ENCODE measurements around the gene DAPK2.
"Not testable (repeated sequence)": the region's sequence is repeated elsewhere in the genome, so short reads cannot be mapped to it uniquely, and the experiment has no call there.

DAPK2 gene

DNA sequence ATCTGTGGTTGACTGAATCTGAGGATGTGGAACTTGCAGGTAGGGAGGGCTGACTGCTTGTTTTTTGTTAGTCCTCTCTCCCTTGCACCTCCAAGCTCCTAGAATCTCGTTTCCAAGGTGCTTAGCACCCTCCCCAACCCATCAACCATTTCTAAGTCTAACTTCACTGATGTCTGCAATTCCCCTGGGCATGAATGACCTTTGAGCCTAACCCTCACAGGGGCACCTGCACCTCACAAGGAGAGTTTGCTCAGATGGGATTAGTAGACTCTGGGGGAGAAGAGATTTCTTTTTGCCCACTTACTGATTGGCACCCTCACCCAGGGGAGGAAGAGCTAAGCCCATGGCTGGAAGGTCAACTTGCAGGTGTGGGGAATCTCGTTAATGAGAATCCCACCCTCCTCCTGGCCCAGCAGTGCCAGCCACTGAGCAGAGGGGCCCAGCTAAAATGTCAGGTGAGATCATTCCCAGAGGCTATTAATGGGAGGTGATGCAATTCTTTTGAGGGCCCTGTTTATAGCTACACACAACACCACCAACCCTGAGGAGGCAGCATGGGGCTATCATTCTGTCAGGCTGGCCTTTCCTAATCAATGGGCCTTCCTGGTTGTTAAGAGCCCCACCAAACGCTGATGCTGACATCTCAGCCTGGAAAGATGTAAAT, 130.9 kb downstream of the DAPK2 start:
- no peak for DNase-seq (ENCODE audit: low spot score)

DNA sequence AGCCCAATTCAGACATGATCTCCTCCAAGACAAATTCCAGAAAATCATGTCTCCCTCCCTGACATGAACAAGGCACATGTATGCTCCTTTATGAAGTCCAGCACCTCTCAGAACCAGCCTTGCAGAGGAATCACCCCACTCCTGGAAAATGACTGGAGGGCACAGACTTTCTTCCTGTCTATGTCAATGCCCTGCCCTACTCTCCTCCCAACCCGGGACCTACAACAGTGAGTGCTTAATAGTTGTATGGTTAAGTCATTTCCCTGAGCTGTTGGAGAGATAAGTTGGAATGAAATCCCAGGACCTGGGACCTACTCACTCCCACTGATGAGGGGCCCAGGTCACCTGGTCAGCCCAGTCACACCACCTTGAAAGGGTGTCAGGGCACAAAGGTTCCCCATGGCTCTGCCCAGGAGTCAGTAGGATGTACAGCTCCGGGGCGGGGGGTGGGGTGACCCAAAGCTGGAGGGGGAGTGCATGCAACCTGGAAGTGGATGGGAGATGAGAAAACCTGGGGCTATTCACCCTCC, 132.4 kb downstream of the DAPK2 start:
- DNase-seq (ENCODE audit: low spot score), result no peak

DNA sequence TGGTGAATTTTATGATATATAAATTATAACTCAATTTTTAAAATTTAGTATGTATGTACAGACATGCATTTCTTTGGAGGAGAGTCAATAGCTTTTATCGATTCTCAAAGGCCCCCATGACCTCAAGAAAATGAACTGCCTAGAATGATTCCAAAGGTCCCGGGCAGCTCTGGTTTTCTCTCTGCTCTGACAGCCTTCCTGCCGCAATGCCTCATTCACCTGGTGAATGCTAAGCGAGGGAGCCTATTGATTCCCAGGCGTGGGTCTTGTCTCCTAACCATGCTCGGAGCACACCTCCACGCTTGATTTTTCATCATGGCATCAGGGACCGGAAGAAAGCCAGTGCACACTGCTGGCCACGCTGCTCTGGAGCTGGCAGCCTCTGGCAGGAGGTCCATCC, 132.9 kb downstream of the DAPK2 start:
- DNase-seq (ENCODE audit: low spot score), result no peak

DNA sequence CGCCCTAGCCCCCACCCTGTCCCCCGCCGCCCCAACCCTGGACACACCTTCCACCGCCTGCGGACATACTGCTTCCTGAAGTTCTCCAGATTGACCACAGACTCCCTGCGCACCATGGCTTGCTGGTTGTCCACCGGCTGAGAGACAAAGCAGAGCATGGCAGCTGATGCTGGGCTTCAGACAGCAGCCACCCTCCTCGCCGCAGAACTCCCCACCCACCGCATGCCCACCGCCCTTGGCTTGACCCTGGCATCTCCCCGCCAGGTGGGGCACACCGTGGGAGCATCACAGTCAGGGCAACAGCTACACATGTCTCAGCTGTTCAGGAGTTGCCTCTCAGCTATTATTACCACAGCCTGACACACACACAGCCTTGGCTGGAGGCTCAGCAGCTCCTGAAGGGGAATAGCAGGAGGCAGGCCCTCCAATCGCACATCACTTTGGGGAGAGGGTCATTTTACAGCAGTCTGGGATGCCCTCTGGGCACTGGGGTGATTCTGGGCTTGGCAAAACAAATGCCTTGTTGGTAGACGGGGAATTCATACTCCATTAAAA, 134.1 kb downstream of the DAPK2 start:
- DNase-seq (ENCODE audit: low spot score), result no peak

DNA sequence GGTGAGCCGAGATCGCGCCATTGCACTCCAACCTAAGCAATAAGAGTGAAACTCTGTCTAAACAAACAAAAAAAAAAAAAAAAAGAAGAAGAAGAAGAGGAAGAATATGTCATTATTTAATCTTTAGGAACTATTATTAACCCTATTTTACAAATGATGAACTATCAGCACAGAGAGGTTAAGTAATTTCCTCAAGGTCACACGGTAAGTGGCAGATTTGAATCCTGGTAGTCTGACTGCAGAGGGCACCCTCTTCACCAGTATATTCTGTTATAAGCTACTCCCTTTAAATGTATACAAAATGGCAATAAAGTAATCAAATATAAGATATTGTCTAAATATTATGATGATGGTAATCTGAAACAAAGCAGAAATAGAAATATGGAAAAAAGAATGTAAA, 135.1 kb downstream of the DAPK2 start:
- DNase-seq (ENCODE audit: low spot score), result no peak

DNA sequence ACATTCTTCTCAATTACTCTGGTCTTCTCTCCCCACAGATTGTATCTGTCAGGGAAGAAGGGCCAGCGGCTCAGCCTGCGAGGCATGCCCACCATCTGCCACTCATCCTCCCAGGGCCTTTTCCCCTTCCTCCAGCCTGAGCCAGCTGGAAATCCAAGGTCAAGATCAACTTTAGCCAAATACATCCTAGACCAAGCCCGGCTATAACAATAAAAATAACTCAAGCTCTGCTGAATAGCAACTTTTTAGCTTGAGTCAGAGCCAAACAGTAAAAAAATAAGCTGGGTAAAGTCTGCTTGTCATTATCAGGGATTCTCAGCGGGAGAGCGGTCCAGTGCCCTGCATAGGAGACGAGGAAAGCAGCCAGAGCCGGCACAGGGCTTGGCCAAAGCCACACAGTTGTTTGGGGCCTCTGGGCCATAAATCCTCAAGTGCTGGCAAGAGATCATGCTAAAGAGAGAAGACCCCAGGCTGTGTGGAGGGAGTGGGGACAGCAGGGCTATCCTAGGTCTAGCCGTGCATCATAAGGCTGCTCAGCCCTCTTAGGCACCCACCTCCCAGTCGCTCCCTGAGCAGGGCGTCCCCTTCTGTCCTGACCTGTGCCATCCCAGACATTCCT, 136.4 kb downstream of the DAPK2 start:
- DNase-seq (ENCODE audit: low spot score), result no peak

DNA sequence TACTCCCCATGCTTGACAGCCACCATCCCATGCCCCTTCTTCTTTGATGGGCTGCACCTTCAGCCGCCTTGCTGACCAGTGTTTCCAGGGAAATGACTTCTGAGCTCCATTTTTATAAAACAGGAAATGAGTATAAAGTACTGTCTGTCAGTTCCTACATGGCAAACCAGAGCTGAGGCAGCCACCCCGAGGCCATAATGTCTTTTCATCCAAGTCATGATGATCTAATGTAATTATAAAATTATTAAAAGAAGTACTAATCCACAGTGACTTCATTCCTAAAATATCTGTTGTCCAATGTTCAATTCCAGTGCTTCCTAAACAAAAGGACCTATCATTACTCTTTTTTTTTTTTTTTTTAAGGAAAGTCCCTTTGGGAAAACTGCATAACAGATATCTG, 137.3 kb downstream of the DAPK2 start:
- no peak for DNase-seq (ENCODE audit: low spot score)

DNA sequence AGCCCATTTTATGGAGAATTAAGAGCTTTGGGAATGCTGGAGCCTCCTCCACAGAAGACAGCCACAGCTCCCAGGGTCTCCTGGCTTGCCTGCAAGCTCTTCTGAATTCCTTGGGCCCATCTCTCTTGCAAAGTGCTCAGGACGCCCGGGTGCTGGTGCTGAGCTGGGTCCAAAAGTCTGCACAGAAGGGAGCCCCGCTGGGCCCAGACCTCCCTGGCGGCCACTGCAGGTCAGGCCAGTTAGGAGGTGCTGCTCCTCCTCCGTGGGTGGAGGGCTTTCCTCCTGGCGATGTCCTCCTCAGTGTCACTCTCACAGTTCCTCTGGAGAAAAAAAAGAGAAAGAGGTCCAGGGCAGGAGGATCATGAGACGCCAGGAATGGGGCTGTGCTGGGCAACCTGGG, 138.0 kb downstream of the DAPK2 start:
- no peak for DNase-seq (ENCODE audit: low spot score)

DNA sequence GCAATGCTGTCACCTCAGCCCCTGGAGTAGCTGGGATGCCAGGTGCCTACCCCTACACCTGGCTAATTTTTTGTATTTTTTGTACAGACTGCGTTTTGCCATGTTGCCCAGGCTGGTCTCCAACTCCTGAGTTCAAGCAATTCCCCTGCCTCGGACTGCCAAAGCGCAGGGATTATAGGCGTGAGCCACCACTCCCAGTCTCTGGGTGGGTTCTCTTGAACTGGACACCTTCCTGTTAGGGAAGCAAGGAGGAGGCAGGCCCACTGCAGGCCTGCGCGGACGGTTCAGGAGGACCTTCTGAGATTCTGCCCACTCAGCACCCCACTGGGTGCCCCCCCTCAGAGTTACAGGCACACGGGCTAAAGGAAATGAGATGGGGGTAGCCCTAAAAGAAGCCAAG, 138.8 kb downstream of the DAPK2 start:
- no peak for DNase-seq (ENCODE audit: low spot score)

DNA sequence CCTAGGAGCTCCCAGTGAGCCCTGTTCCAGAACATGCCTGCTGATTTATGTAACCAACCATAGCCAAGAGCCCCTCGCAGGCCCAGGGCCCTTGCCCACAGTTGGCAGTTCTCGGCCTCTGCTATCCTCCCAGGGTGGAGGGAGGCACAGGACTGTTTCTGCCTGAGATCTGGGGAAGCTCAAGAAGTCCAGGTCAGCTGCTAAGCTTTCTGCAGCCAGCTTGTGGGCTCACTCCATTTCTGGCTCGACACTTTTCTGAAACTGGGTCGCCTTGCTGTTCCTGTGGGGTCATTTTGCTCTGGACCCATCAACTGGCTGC, 140.1 kb downstream of the DAPK2 start:
- no peak for DNase-seq (ENCODE audit: low spot score)

DNA sequence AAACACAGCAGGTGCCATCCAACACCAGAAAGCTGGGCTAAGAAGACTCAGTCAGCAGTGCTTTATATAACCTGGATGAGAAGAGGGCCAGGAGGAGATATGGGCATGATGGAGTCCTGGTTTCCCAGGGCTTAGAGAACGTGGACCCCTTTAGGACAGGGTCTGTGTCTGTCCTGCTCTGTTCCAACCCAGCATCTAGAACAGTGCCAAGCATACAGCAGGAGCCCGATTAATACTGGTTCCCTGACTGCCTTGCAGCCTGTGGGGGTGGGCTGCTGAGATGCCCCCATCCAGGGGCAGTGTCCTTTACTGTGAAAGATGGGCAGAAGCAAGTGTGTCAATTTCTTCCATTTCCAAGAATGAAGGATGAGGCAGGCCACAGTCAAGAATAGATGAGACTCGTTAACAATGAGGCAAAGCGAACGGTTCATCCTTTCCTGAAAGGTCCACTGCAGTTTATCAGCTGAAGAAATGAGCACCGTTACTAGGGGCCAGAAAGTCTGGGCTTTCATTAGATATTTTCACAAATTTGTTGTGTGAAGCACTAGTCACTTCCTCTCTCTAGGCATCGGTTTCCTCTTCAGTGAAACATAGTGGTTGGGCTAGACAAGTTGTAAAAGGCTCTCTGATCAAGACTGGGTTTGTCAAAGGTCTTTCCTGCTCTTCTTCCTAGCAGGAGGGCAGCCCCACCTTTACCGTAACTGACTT, 140.6 kb downstream of the DAPK2 start:
- DNase-seq (ENCODE audit: low spot score), result no peak

DNA sequence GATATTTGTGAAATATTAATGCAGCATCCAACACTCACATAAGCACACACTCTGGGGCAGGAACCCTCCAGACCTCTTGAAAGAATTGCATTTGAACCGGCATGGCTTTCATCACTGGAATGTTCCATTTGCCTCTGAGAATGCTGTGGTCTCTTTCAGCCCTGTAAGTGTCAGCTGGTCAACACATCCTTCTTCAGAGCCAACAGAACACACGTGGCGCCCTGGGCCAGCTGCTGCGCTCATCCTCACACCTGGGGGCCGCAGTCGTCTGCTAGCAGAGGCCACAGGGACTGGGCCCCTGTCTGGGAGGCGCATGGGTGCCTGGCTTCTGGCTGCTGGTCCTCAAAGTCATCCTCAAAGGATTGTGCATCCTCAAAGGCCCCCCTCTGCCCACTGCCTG, 141.2 kb downstream of the DAPK2 start:
- DNase-seq (ENCODE audit: low spot score), result no peak

DNA sequence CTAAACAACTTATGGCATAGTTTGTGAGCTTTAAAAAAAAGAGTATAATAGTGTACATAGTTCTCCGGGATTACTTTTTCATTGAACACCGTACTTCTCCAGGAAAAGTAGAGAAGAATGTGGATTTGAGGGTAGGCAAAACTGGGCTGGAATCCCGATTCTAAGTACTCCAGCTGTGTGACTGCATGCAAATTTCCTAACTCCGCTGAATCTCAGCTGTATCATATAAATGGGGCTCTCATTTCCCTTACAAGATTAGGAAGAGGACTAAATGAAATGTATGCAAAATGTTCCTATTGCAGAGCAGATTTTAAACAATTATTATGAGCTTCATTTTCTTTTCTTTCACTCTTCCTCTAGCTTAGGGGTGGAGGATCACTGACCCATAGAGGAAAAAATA, 142.2 kb downstream of the DAPK2 start:
- no peak for DNase-seq (ENCODE audit: low spot score)

DNA sequence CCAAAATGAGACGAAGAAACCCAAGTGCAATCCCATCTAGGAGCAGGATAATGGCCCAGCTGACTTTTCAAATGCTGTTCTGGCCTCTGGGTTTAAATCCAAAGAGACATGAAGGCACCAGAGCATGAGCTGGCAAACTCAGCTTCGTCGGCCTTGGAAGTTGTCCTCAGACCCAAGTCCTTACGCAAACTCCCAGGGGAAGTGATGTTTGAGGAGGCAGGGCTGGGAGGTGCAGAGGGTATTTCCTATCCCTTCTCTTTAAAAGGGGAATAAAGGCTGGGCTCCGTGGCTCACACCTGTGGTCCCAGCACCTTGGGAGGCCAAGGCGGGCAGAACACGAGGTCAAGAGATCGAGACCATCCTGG, 143.6 kb downstream of the DAPK2 start:
- no peak for DNase-seq (ENCODE audit: low spot score)

DNA sequence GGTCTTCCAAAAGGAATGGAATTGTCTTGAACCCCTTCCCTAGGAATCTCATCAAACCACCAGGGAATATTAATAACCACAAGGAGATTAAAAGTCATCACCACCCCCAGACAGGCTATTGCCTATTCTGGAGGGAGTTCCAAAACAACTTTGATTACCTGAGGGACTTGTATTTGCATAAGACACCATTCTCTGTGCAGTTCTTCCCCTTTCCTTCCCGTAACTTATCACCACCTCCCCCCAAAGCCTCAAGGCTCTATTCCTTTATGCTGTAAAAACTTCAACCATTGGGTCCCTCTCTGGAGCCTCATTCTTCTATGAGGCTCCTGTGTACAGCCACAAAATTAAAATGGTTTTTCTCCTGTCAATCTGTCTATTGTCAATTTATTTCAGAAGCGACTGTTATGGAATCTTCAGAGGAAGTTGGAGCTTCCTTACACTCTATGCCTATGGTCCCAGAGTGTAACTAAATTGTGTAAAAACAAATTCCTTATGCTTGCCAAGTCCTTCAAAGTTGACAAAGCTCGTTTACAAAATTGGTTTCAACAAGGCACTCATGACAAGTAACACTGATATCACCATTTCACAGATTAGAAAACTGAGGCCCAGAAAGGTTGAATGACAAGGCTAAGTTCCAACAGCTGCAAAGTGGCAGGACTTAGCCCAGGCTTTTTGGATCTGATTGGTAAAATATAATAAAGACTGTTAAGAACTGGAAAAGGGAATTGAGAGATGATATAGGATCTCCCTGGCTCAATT, 144.2 kb downstream of the DAPK2 start:
- no peak for DNase-seq (ENCODE audit: low spot score)

DNA sequence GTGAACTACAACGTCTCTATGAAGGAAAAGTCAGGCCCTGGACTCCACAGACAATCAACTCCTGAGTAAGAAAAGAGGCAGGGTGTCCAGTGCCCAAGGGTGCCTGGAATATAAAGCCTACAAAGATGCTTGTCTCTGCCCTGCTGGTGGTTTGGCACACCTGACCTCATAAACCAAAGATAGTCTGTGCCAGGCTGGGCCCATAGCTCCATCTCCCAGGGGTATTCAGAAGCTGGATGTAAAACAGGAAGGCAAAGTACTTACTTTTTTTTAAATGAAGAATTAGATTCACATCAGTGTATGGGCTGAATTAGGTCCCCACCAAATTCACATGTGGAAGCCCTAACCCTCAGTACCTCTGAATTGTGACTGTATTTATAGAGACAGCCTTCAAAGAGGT, 146.0 kb downstream of the DAPK2 start:
- no peak for DNase-seq (ENCODE audit: low spot score)

DNA sequence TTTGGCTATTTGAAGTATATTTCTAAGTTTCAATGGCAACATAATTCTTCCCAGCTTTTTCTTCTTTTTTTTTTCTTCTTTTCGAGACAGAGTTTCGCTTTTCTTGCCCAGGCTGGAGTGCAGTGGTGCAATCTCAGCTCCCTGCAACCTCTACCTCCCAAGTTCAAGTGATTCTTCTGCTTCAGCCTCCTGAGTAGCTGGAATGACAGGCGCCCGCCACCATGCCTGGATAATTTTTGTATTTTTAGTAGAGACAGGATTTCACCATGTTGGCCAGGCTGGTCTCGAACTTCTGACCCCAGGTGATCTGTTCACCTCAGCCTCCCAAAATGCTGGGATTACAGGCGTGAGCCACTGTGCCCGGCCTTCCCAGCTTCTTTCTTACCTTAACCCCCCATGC, 146.7 kb downstream of the DAPK2 start:
- not testable (repeated sequence) for DNase-seq (ENCODE audit: low spot score)

DNA sequence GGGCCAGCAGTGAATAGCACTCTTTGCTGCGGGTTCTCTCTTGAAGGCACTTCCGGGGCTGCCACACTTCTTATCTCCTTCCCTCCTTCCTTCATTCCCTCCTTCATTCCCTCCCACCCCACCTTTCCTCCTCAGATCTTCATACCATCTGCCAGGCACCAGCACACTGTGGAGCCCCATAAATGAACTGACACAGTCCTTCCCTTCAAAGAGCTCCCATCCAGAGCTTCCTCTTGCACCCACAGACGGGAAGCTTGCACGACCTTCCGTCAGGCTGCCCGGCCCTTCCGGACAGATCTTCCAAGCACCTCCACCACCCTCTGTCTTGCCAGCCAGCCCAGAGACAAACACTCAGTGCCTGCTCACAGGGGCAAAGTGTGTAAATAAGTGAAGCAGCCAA, 147.1 kb downstream of the DAPK2 start:
- DNase-seq (ENCODE audit: low spot score), result no peak

DNA sequence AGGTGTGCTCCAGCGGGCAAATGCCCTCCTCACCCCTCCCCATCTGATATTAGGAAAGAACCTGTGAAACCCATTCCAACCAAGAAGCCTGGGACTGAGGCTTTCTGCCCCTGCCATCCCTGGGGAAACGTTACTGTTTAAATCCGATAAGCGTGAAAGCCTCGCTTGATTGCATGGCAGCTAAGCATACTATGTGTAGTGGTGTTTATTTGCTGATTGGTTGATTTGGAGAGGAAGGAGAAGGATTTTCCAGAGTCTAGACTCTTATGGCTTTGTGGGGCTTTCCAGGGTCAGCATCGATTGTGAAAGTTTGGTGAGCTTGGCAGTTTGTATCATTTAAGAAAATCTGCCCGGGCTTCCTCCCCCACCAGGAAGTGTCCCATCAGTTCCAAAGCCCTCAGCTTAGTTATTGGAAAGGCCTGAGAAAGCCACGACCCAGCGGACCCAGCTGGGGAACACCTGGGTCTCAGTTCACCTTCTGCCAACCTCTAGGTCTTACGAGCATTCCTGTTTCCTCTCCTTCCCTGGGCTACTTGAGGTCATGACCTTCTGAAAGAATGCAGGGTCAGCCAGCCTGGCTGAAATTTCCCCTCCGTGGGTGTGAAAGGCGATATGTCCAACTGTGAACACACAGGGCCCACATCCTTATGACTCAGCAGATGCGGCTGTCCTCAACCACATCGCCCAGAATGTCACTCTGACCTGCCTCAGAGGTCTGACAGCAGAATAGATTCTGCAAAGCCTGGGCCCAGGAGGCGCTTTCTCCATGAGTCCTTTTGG, 149.8 kb downstream of the DAPK2 start:
- DNase-seq (ENCODE audit: low spot score), result no peak

DNA sequence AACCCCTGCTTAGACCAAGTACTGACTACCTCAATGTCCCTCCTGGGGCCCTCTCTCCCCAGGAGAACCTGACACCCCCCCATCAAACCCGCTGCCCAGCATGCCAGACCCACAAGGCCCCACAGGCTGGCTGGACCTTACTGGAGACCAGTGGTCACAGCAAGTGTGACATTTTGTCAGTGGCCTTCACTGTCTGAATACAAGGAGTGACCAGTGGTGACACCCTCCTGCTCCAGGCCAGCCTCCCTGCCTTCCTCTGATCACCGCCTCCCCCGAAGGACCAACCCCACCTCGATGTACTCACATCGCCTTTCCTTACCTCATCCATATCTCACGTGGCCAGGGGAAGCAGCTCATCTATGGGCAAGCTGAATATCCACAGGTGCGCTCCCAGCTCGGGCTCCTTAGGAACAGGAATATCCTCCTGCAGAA, 150.5 kb downstream of the DAPK2 start:
- DNase-seq (ENCODE audit: low spot score), result no peak

DNA sequence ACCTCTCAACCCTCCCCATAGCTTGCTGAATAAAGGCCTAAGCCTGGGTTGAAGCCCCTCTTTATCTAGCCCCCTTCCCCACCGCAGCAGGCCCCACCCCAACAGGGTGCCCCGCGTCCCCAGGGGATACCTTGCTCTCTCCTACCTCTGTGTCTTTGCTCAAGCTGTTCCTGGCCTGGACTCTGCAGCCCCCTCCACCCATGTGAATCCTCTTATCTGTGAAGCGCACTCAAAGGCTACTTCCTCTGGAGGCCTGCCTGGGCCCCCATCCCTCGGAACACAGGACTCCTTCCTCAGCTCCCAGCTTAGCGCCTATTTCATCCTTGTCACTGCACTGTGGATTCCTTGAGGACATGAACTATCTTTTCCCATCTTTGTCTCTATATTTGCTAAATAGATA, 151.1 kb downstream of the DAPK2 start:
- no peak for DNase-seq (ENCODE audit: low spot score)

DNA sequence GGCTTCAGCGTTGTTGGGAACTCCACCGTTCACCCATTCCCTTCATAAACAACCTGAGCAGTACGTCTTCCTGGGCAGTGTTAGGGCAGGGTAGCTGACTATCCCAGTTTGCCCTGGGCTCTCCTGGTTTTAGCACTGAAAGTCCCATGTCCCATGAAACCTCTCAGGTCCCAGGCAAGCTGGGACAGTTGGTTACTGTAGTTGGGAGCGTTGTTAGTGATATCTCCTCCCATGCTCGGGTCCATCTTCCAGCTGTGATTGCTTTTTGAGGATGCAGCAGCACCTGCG, 151.7 kb downstream of the DAPK2 start:
- DNase-seq (ENCODE audit: low spot score), result no peak

All from globus pallidus (tissue), 1 donor.